H1 (cell line): ENCODE results near the gene YIPF3. TPM values are rescaled to one million over a fixed set of nuclear protein-coding genes. Genes with fewer than 3 reads are reported as not detected.

Experiments used
- CTCF ChIA-PET: fragments of 300-600 bp; sonication (Branson Sonifier 250); formaldehyde crosslinking; loops from one replicate; lab custom pipeline; 2021; ENCODE audit not compliant: partially characterized antibody; lab: Charles Lee
- POLR2A ChIA-PET: fragments of 300-600 bp; sonication (Branson Sonifier 250); formaldehyde crosslinking; loops from one replicate; lab custom pipeline; 2021; ENCODE audit warnings: inconsistent platforms; ENCODE audit not compliant: partially characterized antibody; lab: Charles Lee
- DNase-seq, 2 experiments: peaks; one replicate each; pipeline versions ENCODE4 v3.0.0 to v3.0.0-alpha.2; 2010 to 2022; ENCODE audit warnings: low spot score in 2 of 2, low read depth in 1 of 2, mixed read lengths in 1 of 2
- FAIRE-seq: peaks from 2 replicates; lab custom pipeline; 2011; peaks lifted over from hg19 to GRCh38; lab: Jason Lieb, UNC
- H2AFZ ChIP-seq: 2 replicates; pipeline ENCODE4 v1.8.1; 2012; ENCODE audit warnings: low read length, inconsistent platforms
- H2AK5ac ChIP-seq: 2 replicates; pipeline ENCODE4 v1.6.1; 2013; ENCODE audit warnings: low read depth, low read length
- H2BK120ac ChIP-seq: replicated peaks from 2 replicates; pipeline ENCODE3; 2013; ENCODE audit warnings: low read depth, low read length, inconsistent platforms
- H2BK12ac ChIP-seq: 2 replicates; pipeline ENCODE4 v1.6.1; 2013; ENCODE audit warnings: low read depth, low read length
- H2BK15ac ChIP-seq: 2 replicates; pipeline ENCODE4 v1.6.1; 2013; ENCODE audit warnings: low read length
- H2BK20ac ChIP-seq: 2 replicates; pipeline ENCODE4 v1.6.1; 2013; ENCODE audit warnings: low read length
- H2BK5ac ChIP-seq: 2 replicates; pipeline ENCODE4 v1.6.1; 2013; ENCODE audit warnings: low read depth, low read length
- H3K14ac ChIP-seq: 2 replicates; pipeline ENCODE4 v1.6.1; 2013; ENCODE audit warnings: inconsistent platforms; ENCODE audit not compliant: insufficient read length
- H3K18ac ChIP-seq: 2 replicates; pipeline ENCODE4 v1.6.1; 2013; ENCODE audit warnings: low read length; ENCODE audit errors: extremely low read depth
- H3K23ac ChIP-seq: 2 replicates; pipeline ENCODE4 v1.6.1; 2013; ENCODE audit warnings: inconsistent platforms; ENCODE audit not compliant: insufficient read length
- H3K23me2 ChIP-seq: 2 replicates; pipeline ENCODE4 v1.6.1; 2013; ENCODE audit warnings: low read depth, low read length
- H3K27ac ChIP-seq: 2 replicates; pipeline ENCODE4 v1.6.1; 2011; ENCODE audit warnings: low read depth, low read length, inconsistent platforms
- H3K27me3 ChIP-seq, 4 experiments: replicated peaks in 1 of 4; 1 replicate in 1 of 4; 2 replicates in 3 of 4; pipeline versions ENCODE4 v1.6.1 to v1.8.1; 2011 to 2013; ENCODE audit warnings: low read length in 3 of 4, mild to moderate bottlenecking in 3 of 4, inconsistent platforms in 2 of 4, mixed read lengths in 2 of 4, moderate library complexity in 1 of 4; ENCODE audit not compliant: control insufficient read depth in 3 of 4, insufficient read depth in 3 of 4; ENCODE audit errors: extremely low read depth in 1 of 4
- H3K36me3 ChIP-seq, 4 experiments: 2 replicates each; pipeline versions ENCODE4 v1.6.1 to v1.8.1; 2011 to 2013; ENCODE audit warnings: mild to moderate bottlenecking in 4 of 4, low read length in 3 of 4, moderate library complexity in 2 of 4, control low read depth in 1 of 4, inconsistent platforms in 1 of 4; ENCODE audit not compliant: insufficient read depth in 4 of 4, control insufficient read depth in 2 of 4
- H3K4ac ChIP-seq: replicated peaks from 2 replicates; pipeline ENCODE3; 2013; ENCODE audit warnings: low read length, low read depth, mixed read lengths, inconsistent platforms; ENCODE audit not compliant: insufficient read length
- H3K4me1 ChIP-seq, 4 experiments: replicated peaks in 1 of 4; 1 replicate in 1 of 4; 2 replicates in 3 of 4; pipeline versions ENCODE4 v1.6.1 to v1.8.1; 2011 to 2013; ENCODE audit warnings: low read length in 3 of 4, inconsistent platforms in 2 of 4, mixed read lengths in 1 of 4; ENCODE audit not compliant: insufficient read depth in 4 of 4, control insufficient read depth in 3 of 4
- H3K4me2 ChIP-seq, 2 experiments: 2 replicates each; pipeline versions ENCODE4 v1.6.1 to v1.8.1; 2011 to 2013; ENCODE audit warnings: low read depth in 2 of 2, low read length in 2 of 2, control low read depth in 1 of 2, inconsistent platforms in 1 of 2, mild to moderate bottlenecking in 1 of 2; ENCODE audit not compliant: insufficient read depth in 1 of 2
- H3K4me3 ChIP-seq, 4 experiments: fragments of 200-600, 300-600 bp in 1 of 4; sonication (generic), shearing (Covaris generic), sonication (Bioruptor Twin) in 1 of 4; 2 replicates each; pipeline versions ENCODE4 v1.5.1 to v1.8.1; 2011 to 2016; ENCODE audit warnings: low read length in 4 of 4, low read depth in 3 of 4, control low read depth in 2 of 4, inconsistent platforms in 2 of 4, mild to moderate bottlenecking in 2 of 4, mixed read lengths in 1 of 4, moderate library complexity in 1 of 4; ENCODE audit not compliant: insufficient read depth in 2 of 4; ENCODE audit errors: extremely low read depth in 1 of 4
- H3K56ac ChIP-seq: replicated peaks from 2 replicates; pipeline ENCODE3; 2013; ENCODE audit warnings: low read depth, mild to moderate bottlenecking, mixed read lengths, low read length, inconsistent platforms; ENCODE audit not compliant: insufficient read length
- H3K79me1 ChIP-seq: 2 replicates; pipeline ENCODE4 v1.6.1; 2013; ENCODE audit warnings: low read depth, low read length, control low read depth
- H3K79me2 ChIP-seq, 2 experiments: 2 replicates each; pipeline versions ENCODE4 v1.6.1 to v1.8.1; 2012 to 2013; ENCODE audit warnings: low read length in 2 of 2, mild to moderate bottlenecking in 2 of 2, inconsistent platforms in 1 of 2; ENCODE audit not compliant: insufficient read depth in 2 of 2, control insufficient read depth in 1 of 2
- H3K9ac ChIP-seq, 4 experiments: replicated peaks in 1 of 4; 1 replicate in 1 of 4; 2 replicates in 3 of 4; pipeline versions ENCODE4 v1.6.1 to v1.8.1; 2011 to 2013; ENCODE audit warnings: low read depth in 3 of 4, low read length in 3 of 4, control low read depth in 2 of 4, mild to moderate bottlenecking in 2 of 4, moderate library complexity in 2 of 4, inconsistent platforms in 1 of 4; ENCODE audit errors: extremely low read depth in 1 of 4
- H3K9me3 ChIP-seq, 2 experiments: 2 replicates each; pipeline versions ENCODE4 v1.6.1 to v1.8.1; 2012 to 2013; ENCODE audit warnings: mild to moderate bottlenecking in 2 of 2, moderate library complexity in 2 of 2, control low read depth in 1 of 2, inconsistent platforms in 1 of 2, low read depth in 1 of 2, low read length in 1 of 2, mixed read lengths in 1 of 2; ENCODE audit not compliant: insufficient read depth in 2 of 2
- H4K20me1 ChIP-seq, 2 experiments: replicated peaks in 1 of 2; 2 replicates each; pipeline versions ENCODE3 to v1.8.1; 2011 to 2013; ENCODE audit warnings: inconsistent platforms in 2 of 2, low read length in 2 of 2, mild to moderate bottlenecking in 1 of 2; ENCODE audit not compliant: insufficient read depth in 2 of 2, control insufficient read depth in 1 of 2
- H4K5ac ChIP-seq: 2 replicates; pipeline ENCODE4 v1.6.1; 2013; ENCODE audit warnings: low read length, low read depth, mixed read lengths, inconsistent platforms; ENCODE audit not compliant: insufficient read length
- H4K8ac ChIP-seq: 2 replicates; pipeline ENCODE4 v1.8.0; 2013; ENCODE audit warnings: mild to moderate bottlenecking, moderate library complexity, low read length, inconsistent platforms; ENCODE audit not compliant: insufficient read depth; ENCODE audit errors: extremely low read depth
- H4K91ac ChIP-seq: replicated peaks from 2 replicates; pipeline ENCODE3; 2013; ENCODE audit warnings: low read length, mixed read lengths, inconsistent platforms; ENCODE audit not compliant: insufficient read length
- CBX5 ChIP-seq: fragments of 300-800, 300-1000 bp; sonication (generic); IDR thresholded peaks from 2 replicates; pipeline ENCODE4 v1.7.1; 2016; ENCODE audit warnings: antibody characterized with exemption, low read length, low read depth
- CHD2 ChIP-seq: IDR thresholded peaks from 2 replicates; pipeline ENCODE4 v1.6.1; 2012; ENCODE audit warnings: low read length, improper control_type of control experiment
- CTBP2 ChIP-seq: IDR thresholded peaks from 2 replicates; pipeline ENCODE4 v1.7.0; 2011; ENCODE audit warnings: borderline replicate concordance, mild to moderate bottlenecking, moderate library complexity, mixed read lengths, low read length; ENCODE audit not compliant: insufficient read depth, insufficient read length
- EZH2 ChIP-seq: fragments of 200-600 bp; sonication (generic); IDR thresholded peaks from 2 replicates; pipeline ENCODE4 v1.7.1; 2012; ENCODE audit warnings: low read depth, mild to moderate bottlenecking, moderate library complexity, low read length, inconsistent platforms; ENCODE audit not compliant: severe bottlenecking
- KDM1A ChIP-seq: fragments of 200-600, 300-600 bp; sonication (generic); IDR thresholded peaks from 2 replicates; pipeline ENCODE4 v1.7.1; 2016; ENCODE audit warnings: mild to moderate bottlenecking, low read length, borderline replicate concordance
- PHF8 ChIP-seq: fragments of 200-600 bp; sonication (generic); conservative IDR thresholded peaks from 2 replicates; pipeline ENCODE4 v1.7.1; 2012; ENCODE audit warnings: low read depth, mild to moderate bottlenecking, inconsistent platforms, low read length, moderate library complexity
- RXRA ChIP-seq: IDR thresholded peaks from 2 replicates; pipeline ENCODE4 v1.6.1; 2011; ENCODE audit warnings: low read depth, mild to moderate bottlenecking, low read length, moderate library complexity; ENCODE audit not compliant: insufficient read depth
- SAP30 ChIP-seq: fragments of 300-600 bp; sonication (generic); IDR thresholded peaks from 2 replicates; pipeline ENCODE4 v1.7.1; 2012; ENCODE audit warnings: low read length, moderate library complexity, mild to moderate bottlenecking, inconsistent platforms; ENCODE audit not compliant: insufficient read depth, insufficient replicate concordance
- SP1 ChIP-seq: IDR thresholded peaks from 2 replicates; pipeline ENCODE4 v1.6.1; 2011; ENCODE audit warnings: low read depth, low read length
- TBP ChIP-seq: IDR thresholded peaks from 2 replicates; pipeline ENCODE4 v1.6.1; 2011; ENCODE audit warnings: low read depth, low read length, improper control_type of control experiment
- YY1 ChIP-seq: IDR thresholded peaks from 2 replicates; pipeline ENCODE4 v1.6.1; 2011; ENCODE audit warnings: low read depth, mild to moderate bottlenecking, low read length
- WGBS, 2 experiments: shearing (Covaris generic) in 1 of 2; methylation state at CpG; one replicate each; pipeline versions ENCODE4 v1.1.6 to v1.1.7; 2013 to 2015; ENCODE audit warnings: low lambda C conversion rate in 2 of 2, mixed read lengths in 2 of 2, inconsistent platforms in 1 of 2, low coverage in 1 of 2, missing lambda C conversion rate in 1 of 2; ENCODE audit not compliant: insufficient replicate concordance in 2 of 2, insufficient coverage in 1 of 2, insufficient read length in 1 of 2; ENCODE audit errors: extremely low coverage in 1 of 2, missing lambda C conversion rate in 1 of 2; 5-methylcytosine and 5-hydroxymethylcytosine counted together
- polyA plus RNA-seq, 7 experiments: library from polyadenylated mRNA; depleted of rRNA in 3 of 7; stranded (reverse) in 5 of 7; unstranded in 2 of 7; fragments of >200 nt in 5 of 7; fragments of 200-250 nt in 2 of 7; gene quantifications; 1 replicate in 5 of 7; 2 replicates in 1 of 7; 4 replicates in 1 of 7; pipeline versions ENCODE4 v1.2.1 to v1.2.3, GENCODE V29; 2011 to 2013; ENCODE audit warnings: missing spikeins in 2 of 7, mixed read lengths in 2 of 7
- total RNA-seq: library from RNA; stranded (reverse); fragmentation: NEBNext Ultra II Directional; extraction: Animal tissue kit (Norgen Biotek cat#: 25700); gene quantifications from 2 replicates; pipeline ENCODE4 v1.2.1, GENCODE V29; 2021
- TF ChIP-seq, protein P1 (sequence below): IDR thresholded peaks from 2 replicates; pipeline ENCODE4 v1.6.1; 2012; ENCODE audit warnings: low read length, inconsistent platforms

The YIPF3 gene
- total and polyA plus RNA-seq, 2 of the 8 experiments (the other 6 are each of a cell fraction or from before 2014, with no cell fraction given): 77.2 to 225 TPM

DNA sequence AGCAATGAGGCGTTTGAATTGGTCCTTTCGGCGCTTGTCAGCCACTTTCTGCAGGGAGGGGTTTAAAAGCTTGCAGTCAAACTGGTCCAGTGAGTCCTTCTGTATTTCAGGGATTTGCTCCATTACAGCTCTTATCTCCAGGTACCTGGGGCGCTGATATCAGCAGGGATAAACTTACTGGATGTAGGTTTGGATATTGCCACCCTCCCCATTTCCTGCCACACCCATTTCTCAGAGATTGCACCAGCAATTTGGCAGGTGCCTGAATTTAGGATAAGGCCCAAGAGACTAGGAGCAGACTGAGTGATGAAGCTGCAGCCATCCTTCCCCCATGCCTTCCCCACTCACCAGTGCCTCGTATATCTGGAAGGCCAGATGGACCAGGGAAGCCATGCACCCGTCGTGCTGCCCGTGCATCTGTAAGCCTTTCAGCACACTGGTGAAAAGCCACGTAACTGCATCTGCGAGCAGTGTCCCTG is 7.8 kb upstream of the YIPF3 start:
- H3K23ac ChIP-seq: no peak overlapping the region
- H2BK120ac ChIP-seq: no peak overlapping the region
- H2BK15ac ChIP-seq: no peak overlapping the region
- H4K8ac ChIP-seq: no peak overlapping the region
- CTCF ChIA-PET: interaction anchor here (0.6 to 0.9 kb wide), 3 partner anchors 17 to 41 kb away, joined by 3 to 6 read pairs (median 3); no protein-coding TSS in a partner anchor
- no peaks in the 10 kb centered on the region for H3K9me3 ChIP-seq
- no peak overlapping the region for H3K56ac ChIP-seq
- H3K27me3 ChIP-seq: no peaks in the 10 kb centered on the region
- no peaks in the 10 kb centered on the region for H3K79me2 ChIP-seq
- H3K4me3 ChIP-seq: no peak overlapping the region
- DNase-seq (no peak), FAIRE-seq (no peak)
- no peak overlapping the region for H3K9ac ChIP-seq
- H4K20me1 ChIP-seq: peaks cover 6 to 7% of the 10 kb centered on the region in 2 experiments
- POLR2A ChIA-PET: interaction anchor here (0.6 to 12.4 kb wide), 8 partner anchors 7 to 723 kb away, joined by 3 to 147 read pairs (median 4); partner anchors contain the start of genes LRRC73, POLH, POLR1C and XPO5
- H2BK12ac ChIP-seq: no peak overlapping the region
- H3K4me1 ChIP-seq: no peaks in the 10 kb centered on the region
- H3K14ac ChIP-seq: no peak overlapping the region
- no peaks in the 10 kb centered on the region for H3K79me1 ChIP-seq
- no peak overlapping the region for H4K5ac ChIP-seq
- no peak overlapping the region for H3K4ac ChIP-seq
- H2AFZ ChIP-seq: no peak overlapping the region
- H3K27ac ChIP-seq: no peak overlapping the region
- no peak overlapping the region for H4K91ac ChIP-seq
- H2BK5ac ChIP-seq: no peak overlapping the region
- no peak overlapping the region for H3K4me2 ChIP-seq
- H2BK20ac ChIP-seq: no peak overlapping the region
- 89% methylated on average over 10 of the region's 10 CpGs; no CpG with 5 or more reads in 1 of the 2 experiments for WGBS, 2 experiments
- peaks cover 66 to 98% (median 94%) of the 10 kb centered on the region in 4 experiments for H3K36me3 ChIP-seq
- no peaks in the 10 kb centered on the region for H3K23me2 ChIP-seq
- H2AK5ac ChIP-seq: no peak overlapping the region
- H3K18ac ChIP-seq: no peak overlapping the region
- TF ChIP-seq RXRA (no peak), SP1 (no peak), KDM1A (no peak), PHF8 (no peak), TBP (no peak), SAP30 (no peak), CBX5 (no peak), CHD2 (no peak), EZH2 (no peak), CTBP2 (no peak), YY1 (no peak)
- TF ChIP-seq, protein P1, sequence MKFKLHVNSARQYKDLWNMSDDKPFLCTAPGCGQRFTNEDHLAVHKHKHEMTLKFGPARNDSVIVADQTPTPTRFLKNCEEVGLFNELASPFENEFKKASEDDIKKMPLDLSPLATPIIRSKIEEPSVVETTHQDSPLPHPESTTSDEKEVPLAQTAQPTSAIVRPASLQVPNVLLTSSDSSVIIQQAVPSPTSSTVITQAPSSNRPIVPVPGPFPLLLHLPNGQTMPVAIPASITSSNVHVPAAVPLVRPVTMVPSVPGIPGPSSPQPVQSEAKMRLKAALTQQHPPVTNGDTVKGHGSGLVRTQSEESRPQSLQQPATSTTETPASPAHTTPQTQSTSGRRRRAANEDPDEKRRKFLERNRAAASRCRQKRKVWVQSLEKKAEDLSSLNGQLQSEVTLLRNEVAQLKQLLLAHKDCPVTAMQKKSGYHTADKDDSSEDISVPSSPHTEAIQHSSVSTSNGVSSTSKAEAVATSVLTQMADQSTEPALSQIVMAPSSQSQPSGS: no peak
